Stimulated activated CD4-positive, alpha-beta T cell treated with anti-CD3 and anti-CD28 coated beads, Interleukin-4, amount 100 ng/mL, for 24 hours (primary cell): ENCODE results near the gene ZPR1.

Experiments
- DNase-seq: peaks from one replicate; pipeline ENCODE4 v3.0.0-alpha.2; 2020

Gene ZPR1

DNA sequence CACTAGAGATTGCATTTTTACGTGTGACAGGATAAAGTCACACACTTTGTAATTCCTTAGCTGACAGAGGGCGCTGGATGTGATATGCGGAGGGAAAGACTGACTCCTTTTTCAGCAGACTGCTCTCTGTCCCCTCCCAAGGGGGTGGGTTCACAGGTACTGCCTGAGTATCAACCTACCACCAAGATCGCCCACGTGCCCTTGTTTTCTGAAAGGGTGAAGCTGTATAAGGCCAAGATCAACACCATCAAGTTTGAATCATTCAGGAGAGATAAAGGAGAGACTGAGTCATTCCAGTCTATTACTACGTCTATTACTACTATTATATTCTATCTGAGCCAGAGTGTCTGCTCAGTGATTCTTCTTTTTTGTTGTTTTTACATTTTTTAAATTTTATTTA lies 45.7 kb downstream of the ZPR1 start:
- peak; percentile 9 for DNase-seq

DNA sequence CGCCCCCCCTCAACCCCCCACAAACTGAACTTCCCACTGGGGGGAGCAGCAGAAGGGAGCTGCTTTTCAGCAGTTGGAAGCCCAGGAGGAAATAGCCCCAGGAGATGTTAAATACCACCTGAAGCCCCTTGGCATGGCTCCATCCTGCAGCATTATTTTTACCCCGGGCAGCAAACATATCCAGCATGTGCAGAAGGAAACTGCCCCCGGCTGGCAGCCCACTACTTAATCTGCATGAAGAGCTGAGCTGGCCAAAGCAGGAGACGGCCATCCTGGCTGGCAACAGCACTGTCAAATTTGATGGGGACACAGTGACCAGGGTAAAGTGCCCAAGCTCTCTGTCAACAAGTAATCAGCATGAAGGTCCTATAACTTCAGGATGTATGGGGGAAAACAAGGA lies 47.1 kb downstream of the ZPR1 start:
- no peak for DNase-seq

DNA sequence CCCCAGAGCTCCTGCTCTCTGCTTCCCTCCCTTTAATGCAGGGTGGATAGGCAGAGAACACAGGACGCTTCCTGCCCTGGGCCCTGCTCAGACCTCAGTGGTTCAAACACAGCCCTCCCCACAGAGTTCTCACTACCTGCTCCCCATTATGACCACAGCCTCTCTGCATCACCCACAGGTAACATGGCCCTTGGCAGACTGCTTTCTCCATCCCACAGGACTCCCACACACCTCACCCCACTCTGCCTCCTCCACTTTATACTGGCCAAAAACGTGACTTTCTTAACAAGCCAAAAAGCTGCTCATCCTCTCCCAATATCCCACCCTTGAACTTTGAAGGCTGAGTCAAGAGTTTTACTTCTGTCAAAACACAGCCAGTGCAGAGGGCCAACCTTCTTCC lies 48.8 kb downstream of the ZPR1 start:
- no peak for DNase-seq

DNA sequence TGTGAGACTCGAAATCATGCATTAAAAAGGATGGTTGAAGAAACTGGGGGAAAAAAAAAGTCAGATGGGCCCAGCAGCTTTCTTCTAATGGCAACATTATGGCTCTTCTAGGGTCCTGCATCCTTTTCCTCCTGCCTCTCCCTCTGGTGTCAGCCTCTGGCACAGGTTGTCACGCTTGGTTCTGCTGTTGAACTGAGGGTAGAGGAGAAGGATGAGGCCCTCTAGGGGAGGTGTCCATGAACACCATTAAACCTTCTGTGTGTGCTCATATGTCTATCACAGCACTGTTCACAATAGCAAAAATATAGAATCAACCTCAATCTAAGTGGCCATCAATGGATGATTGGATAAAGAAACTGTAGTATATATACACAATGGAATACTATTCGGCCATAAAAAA lies 51.1 kb downstream of the ZPR1 start:
- DNase-seq, result no peak

DNA sequence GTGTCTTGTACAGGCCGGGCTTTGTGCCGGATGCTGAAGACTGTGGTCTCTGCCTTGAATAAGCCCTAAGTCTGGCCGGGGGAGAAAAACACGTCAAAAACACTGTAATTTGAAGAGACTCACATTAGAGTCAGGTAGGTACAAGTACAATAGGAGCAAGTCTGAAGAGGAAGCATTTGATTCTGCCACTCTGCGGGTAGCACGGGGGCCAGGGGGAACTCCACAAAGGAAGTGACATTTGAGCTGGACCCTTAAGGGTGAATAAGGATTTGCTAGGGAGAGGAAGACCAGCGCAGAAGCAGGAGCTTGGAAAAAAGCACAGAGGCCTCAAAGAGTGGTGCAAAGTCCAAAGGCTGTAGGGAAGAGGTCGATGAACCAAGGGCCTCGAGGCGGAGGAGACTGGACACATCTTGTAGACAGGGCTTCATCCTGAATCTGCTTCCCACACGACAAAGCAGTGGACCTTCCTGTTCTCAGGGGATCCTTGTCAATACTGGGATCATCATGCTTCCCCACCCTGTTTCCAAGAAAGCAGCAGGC lies 53.8 kb downstream of the ZPR1 start:
- no peak for DNase-seq

DNA sequence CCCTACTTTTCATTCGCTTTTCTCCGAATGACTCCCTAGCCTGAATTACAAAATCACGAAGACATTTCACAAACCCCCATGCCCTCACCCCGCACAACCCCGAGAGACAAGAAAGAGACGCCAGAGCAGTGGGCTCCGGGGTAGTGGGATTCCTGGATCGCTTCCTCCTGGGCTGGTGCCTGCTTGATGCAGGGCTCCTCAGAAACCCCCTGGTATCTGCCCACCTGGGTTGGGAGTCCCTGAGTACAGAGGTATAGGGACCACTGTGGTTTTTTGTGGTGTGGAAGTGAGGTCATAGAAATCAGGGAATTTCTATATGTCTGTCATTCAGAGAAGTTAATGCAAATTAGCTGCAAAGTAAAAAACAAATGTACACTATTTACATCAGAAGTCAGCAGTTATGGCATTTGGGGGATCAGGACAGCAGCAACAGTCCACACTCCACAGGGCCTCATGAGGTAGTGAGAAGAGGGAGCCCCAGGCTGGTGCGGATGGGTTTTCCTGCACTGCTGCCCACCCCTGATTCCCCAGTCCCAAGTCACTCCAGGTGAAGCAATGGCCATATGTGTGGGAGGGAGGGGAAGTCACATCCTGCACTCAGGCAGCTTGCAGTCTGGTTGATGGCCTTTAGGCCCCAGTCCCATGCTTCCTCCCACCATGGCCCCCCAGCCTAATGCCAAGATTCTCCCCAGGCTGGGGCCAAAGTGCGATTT lies 54.6 kb downstream of the ZPR1 start:
- DNase-seq, result no peak

DNA sequence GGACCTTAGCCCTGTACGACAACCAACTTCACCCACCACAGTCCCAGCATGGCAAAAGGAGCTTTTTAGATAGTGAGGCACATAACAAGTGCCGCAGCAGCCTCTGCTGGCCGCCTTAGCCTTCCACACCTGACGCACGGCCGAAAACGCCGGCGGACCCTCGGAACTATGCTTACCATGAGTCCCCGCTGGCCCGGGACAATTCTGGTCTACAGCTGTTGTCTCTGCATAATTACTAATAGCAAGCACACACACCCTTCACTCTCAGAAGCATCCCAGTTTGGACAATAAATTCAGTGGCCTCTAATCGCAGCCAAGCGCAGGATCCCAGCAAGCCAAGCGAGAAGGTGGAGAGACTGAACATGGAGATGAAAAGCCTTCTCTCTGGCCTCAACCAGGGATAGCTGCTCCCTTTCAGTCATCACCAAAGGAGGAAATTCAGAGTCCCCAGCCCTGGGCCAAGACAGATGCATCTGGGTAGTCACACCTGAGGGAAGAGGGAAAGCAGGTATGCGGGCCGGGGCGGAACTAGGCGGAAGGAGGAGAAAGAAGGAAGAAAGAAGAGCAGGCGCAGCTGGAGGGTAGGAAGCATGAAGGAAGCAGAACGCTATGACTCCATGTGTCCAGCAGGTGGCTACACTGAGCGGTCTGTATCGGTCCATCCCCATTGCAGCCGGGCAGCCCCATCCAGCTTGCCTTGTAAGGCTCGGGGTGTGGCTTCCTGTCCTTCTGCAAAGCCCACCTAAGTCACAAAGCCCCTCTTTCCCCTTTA lies 55.4 kb downstream of the ZPR1 start:
- DNase-seq, result peak; percentile 67

DNA sequence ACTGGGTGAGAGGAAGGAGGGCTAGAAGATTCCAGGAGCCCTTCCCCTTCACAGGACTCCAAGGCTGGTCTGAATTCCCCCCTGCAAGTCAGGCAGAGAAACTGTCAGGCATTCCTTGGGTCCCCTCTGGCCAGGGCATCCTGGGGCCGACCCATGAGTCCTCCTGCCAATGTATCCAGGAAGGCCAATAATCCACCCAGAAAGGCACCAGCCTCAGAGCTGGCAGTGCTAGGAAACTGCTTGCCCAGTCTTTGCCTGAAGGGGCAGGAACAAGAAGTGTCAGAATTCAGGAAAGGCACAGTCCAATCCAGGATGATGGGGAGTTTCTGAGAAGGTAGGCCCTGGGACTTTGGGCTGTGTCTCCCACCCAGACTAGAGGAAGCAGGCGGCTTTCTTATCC lies 56.0 kb downstream of the ZPR1 start:
- DNase-seq, result no peak

DNA sequence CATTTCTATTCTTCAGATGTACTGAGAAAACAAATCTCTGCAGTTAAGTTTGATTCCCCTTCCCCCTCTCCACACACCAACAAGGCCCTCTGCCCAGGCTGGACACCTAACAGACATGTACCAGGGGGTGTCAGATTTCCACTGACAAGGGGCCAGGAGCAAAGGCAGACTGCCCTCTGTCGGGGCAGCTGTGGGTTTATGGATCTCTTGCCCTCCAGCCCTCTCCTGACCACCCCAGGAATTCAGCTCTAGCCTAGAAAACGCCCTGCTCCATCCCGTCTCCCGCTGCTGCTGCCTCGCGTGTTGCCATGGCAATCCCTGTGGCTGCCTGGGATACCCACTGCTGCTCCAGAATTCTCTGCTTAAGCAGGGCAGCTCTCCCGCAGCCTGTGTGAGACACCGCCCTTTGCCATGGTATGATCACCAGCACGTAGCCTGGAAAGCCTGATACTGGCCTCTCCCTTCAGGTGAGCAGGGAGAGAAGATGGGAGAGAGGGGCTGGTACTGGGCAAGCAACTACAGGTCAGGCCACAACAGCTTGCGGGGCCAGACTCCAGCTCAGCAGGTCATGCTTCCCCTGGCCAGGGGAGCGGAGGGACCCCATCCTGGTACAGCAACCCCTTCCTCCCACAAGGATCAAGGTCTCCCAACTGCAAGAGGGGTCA lies 56.6 kb downstream of the ZPR1 start:
- no peak for DNase-seq

DNA sequence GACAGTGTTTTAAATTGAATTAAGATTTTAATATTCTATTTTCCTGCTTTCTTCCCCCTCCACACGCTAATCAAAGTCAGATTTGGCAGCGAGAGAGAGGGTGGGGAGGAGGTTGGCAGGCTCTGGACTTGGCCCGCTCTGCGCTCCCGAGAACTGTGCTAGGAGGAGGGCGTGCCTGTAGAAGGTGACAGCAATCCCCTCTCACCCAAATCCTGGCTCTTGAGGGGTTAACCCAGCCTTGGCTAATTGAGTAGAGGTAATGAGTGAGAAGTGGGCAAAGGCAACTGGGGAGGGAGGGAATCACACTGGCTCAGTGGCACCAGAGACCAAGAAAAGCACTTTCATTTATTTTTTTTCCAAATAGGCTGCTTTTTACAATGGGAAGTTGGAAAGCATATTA lies 57.2 kb downstream of the ZPR1 start:
- DNase-seq, result no peak

DNA sequence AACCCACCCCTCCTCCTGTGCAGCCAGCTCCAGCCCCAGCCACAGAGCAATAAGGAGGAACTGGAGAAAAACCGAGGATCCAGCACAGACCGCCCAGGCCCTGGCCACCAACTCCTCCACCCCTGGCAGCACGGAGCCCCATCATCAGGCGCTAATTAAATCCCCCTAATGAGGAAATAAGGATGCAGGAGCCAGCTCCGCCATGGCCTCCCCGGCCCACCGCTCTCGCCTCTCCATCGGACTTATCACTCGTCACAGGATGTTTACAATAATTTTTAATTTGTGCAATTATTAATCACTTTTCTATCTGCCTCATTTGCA lies 57.6 kb downstream of the ZPR1 start:
- no peak for DNase-seq

DNA sequence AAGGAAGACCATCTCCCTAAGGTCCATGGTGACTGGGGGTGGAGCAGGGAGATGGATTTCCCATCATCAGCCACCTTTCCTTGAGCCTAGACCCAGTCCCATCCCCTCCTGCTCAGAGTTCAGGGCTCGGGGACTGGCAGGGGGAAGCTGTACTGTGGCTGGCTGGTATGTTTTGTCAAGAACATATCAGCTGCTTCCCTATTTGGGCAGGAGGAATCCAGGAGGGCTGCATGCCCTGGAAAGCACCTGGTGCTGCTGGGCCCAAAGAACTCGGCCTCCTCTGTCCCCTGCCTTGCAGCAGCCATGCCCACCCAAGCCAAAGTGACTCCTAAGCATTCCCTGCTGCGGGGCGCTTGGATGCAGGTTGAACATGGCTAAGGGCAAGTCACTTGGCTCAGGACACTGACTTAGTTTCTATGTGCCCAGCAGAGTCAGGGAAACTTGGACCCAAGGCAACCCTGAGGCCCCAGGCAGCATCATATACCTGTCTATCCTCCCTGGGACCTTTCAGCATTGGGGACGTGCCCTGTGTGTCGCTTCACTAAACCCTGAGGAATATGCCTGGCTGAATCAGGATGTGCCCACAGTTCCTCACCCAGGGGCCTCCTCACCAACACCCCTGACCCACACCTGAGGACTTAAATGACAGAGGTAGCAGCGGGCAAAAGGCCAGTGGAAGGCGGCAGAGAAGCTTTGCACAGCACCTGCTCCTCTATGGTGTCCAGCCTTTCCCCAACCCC lies 58.2 kb downstream of the ZPR1 start:
- no peak for DNase-seq

DNA sequence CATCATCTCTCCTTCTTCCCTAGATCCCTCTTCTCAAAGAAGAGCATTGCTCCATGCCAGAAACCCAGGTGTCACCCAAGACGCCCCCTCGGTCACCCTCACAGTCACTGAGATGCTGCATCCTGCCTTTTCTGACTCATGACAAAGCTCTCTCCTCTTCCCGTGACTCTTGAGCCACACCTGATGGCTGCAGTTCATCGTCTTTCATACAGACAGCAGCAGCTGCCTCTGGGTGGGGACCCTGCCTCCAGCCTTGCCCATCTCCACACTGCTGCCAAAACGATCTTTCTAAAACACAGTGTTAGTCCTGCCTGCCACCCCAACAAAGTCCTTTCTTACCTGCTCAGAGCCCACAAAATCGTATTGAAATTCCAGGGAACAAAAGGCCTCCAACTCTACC lies 59.8 kb downstream of the ZPR1 start:
- no peak for DNase-seq

DNA sequence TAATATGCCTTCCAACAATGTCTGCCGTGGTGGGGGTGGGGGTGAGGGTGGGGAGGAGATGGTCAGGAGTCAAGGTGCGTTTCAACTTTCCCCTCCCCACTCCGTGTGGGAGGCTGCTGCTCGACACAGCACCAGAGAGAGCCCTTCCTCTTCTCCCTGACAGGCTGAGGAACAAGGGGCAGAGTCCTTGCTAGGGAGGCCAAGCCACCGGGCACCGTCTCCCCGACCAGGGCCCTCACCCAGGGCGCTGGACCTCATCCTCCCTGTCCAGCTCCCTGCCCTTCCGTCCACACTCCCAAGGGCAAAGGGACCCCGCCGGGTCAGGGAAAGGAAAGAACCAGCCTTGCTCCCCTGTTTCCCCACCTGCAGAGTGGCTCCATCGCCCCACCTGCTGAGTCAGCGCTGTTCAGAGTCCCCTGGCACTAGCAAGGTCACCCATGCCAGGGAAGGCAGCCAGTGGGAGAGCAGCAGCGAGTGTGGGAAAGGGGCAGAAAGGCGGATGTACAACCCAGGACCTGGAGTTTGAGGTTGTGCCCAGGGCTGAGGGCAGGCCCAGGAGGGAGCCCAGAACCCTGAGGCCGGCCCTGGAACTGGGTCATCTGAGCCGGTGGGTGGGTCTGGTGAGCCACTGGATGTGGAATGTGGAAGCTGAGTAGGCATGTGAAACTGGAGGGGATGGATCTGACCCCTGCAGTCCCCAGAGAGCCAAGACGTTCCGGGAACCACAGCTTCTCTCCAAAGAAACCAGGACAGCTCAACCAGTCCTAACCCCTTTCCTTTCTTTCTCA lies 62.2 kb downstream of the ZPR1 start:
- DNase-seq, result no peak

DNA sequence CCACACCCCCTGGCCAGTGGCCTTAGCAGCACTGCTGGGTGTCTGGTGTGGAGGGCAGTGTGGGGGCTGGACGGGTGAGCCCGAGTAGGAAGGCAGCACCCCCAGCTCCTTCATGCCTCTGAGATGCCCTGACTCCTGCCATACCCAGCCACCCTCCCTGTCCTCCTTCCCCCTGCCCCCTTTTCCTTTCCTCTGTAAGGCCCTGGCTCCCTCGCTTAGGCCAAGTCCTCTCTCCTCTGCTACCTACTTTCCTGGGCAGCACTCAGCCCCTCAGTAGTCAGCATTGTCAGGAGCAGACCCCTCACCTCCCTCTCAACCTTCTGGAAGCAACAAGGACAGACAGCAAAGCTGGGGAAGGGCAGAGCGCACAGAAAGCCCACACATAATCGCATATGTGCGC lies 63.0 kb downstream of the ZPR1 start:
- DNase-seq, result no peak
